HG03025 (cell line): ENCODE measurements around the gene PLXNA4.

Experiments
- ATAC-seq: cut with Tn5 transposase; IDR thresholded peaks from one replicate; pipeline ENCODE4 v1.9.1; 2021; ENCODE audit warnings: mild to moderate bottlenecking, moderate library complexity; ENCODE audit not compliant: unreplicated experiment, low FRiP score

The PLXNA4 gene

GRCh38 chr7:132590162-132590561 is 13.9 kb upstream of the PLXNA4 start:
- ATAC-seq: no peak

DNA sequence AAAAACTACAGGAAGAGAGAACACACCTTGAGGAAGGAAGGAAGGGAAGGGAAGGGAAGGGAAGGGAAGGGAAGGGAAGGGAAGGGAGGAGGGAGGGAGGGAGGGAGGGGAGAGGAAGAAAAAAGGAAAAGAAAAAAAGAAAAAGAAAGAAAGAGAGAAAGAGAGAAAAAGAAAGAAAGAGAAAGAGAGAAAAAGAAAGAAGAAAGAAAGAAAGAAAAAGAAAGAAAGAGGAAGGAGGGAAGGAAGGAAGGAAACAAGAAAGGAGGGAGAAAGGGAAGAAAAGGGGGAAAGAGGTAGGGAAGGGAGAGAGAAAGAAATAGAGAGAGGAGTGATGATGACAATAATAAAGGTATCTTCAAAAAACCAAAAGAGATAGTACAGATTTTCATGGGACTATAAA is 12.3 kb upstream of the PLXNA4 start:
- no peak for ATAC-seq

DNA sequence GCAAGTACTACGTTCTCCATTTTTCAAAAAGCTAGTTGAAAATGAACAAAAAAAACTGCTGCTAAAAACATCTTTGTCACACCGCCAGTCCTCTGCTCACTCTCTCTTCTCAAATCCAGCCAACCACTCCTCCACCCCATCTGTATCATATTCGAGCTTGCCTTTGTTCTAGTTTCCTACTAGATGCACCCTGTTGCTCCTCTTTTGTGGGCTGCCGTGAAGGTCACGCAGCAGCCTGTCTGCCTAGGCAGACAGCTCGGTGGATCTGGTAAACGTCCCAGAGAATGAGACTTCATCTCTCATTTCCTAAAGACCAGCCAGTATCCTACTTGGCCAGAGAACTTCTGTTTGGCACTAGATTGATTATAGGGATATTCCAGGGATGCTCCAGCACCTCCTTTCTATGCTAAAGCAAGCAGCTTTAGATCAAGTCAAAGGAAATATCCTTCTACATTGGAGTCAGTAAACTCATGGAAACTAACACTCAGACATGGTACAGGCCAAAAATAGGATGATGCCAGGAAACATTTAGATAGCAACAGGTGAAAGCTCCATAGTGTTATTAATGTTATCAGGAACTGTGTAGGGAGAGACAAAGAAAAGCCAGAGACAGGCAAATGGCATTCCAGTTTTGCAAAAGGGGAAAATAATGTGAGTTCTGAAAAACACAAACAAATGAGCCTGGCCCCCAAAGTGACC is 8.7 kb upstream of the PLXNA4 start:
- ATAC-seq: no peak

DNA sequence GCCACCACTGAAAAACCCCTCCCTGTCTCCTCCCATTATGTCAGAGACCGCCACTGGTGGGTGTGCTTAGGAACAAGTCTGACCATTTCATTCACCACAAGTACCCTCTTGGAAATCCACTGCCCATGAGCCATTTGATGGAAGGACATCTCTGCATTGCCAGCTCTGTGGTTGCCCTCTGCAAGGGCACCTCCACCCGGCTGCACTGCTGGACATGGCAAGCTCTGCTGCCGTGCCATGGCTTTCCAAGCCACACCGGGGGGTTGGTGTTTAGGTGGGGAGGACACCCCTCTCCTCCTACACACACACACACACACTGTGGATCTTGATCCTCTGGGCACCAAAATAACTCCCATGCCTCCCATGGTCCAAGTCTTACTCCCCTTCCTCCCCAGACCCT is 5.2 kb upstream of the PLXNA4 start:
- ATAC-seq: no peak

GRCh38 chr7:132580717-132581285 is 4.5 kb upstream of the PLXNA4 start:
- peak; percentile 49 for ATAC-seq

GRCh38 chr7:132580277-132580676 is 4.0 kb upstream of the PLXNA4 start:
- ATAC-seq: no peak

- ATAC-seq: no peak
These were observed 3.1 kb upstream of the PLXNA4 start for GRCh38 chr7:132579260-132579899.

GRCh38 chr7:132578826-132579225 is 2.6 kb upstream of the PLXNA4 start:
- no peak for ATAC-seq

DNA sequence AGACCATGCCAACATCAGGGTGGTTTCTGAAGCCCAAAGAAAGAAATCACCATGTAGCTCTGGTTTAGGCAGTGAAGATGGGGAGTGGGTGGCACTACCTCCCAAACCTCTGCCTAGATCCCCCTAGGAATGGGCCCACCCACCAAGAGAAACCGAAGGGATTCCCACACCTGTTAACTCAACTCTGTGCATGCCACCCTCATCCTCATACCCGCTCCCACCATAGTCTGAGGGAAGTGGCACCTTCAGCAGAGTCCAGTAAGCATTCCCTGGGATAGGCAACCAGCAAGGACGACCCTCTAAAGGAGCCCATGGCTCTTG is 1.7 kb upstream of the PLXNA4 start:
- ATAC-seq: no peak

- ATAC-seq: no peak
These were observed 1.2 kb upstream of the PLXNA4 start for GRCh38 chr7:132577206-132578049.

DNA sequence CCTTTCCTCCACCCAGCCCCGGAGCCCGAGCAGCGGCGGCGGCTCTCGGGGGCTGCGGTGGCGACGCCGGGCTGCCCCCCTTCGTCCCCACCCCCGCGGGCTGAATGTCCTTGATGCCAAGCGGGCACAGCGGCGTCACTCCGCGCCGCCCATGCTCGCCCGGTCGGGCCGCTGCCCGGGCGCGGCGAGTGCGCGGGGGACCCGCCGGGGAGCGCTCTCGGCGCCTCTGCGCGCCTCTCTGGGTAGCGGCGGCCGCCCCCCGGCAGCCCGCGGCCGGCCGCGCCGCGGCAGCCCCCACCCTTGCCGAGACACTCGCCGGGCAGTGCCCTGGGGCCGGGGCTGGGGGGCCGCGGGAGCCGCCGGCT is 433 bp upstream of the PLXNA4 start:
- no peak for ATAC-seq

GRCh38 chr7:132575419-132575981 is 770 bp downstream of the PLXNA4 start:
- no peak for ATAC-seq

DNA sequence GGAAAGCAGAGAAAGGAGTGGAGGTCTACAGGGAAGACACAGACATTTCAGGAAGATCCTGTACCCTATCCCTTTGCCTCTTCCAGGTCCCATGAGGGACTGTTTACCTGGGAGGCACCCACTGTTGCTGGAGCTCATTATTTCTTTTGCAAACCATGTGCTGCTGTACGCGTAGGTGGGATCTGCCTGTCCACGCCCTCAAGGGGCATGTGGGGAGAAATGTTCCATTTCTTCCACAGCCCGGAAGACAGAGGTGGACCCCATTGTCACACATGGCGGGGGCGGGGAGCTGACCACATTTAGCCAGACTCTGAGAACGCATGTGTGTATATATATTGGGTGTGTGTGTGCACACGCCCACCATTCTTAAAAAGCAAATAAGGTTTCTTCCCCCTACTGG is 2.0 kb downstream of the PLXNA4 start:
- no peak for ATAC-seq

DNA sequence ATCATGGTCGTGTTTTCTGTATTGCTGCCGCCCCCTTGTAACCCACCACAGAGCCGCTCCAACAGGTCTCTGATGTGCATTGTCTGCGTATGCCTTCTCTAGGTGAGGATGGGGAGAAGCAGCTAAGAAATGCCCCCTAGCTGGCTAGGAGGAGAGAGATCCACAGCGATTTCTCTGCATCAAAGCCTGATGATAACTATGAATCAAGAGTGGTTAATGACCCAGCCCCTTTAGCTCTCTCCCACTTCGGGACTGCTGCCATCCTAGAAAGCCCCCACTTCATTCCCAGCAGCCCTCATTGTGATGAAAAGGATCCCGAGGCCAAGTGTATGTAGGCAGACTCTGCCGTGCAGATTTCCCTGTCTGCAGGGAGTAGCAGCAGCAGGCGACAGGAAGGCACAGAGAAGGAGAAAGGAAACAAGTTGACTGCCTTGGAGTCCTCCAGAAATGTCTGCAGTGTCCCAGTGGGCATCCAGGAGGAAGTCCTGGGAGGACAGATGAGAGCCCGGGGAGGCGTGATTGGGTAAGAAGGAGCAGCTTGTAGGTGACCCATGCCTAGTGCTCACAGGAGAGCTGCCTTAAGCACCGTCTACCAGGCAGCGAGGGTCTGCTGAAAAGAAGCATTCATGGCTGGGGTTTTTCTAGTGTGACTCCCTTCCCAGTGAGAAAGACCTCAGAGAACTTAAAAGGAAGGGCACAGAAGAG is 2.9 kb downstream of the PLXNA4 start:
- ATAC-seq: no peak

GRCh38 chr7:132572526-132572925 is 3.7 kb downstream of the PLXNA4 start:
- no peak for ATAC-seq

DNA sequence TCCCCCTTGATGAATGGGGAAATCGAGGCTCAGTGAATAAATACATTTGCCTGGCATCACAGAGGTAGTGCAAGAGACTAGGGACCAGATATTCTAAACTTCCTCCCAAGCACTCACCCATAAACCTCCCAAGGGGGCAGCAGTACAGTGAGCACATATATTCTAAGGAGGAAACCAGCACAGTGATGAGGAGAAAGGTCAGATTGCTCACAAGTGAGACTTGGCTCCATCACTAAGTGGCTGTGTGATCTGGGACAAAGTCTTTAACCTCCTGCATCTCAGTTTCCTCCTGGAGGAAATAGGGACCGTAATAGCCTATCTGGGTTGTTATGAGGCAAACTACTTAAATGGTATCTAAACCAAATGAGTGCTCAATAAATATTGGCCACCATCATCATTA is 4.3 kb downstream of the PLXNA4 start:
- no peak for ATAC-seq

- no peak for ATAC-seq
These were observed 6.2 kb downstream of the PLXNA4 start for GRCh38 chr7:132569884-132570614.

DNA sequence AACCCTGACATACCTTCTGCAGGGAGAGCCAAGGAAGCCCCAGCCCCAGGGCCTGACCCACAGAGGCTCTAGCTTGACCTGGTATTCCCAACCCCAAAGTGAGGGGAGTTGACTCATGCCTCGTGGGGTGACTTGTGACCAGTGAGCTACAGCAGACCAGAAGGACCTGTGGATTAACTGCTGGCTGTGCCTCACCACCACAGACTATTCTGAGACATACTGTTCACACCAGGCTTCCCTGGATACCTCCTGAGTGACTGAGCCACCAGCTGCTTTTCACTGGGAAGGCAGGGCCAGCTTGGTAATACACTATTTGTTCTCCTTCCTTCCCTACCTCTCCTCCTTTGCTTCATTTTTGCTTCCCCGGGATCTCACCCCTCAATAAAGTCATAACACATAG is 7.3 kb downstream of the PLXNA4 start:
- no peak for ATAC-seq

GRCh38 chr7:132565885-132566284 is 10.4 kb downstream of the PLXNA4 start:
- ATAC-seq: no peak

DNA sequence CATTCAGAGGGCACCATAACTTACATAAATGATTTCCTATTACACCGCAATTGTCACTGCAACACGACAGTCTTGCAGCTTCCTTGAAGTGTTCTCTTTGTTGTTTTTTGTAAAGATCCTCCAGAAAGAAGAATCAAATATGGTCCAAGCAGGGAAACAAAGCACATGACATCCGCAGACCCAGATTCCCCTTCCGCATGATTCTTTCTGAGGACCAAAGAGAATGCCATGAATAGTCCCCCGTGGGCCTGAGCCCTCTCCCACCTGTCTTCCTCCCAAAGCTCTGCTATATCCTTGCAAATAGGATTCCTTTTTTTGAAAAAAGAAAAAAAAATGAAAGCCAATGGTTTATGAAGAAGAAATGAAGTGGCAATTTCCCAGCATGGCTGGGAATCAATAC is 10.8 kb downstream of the PLXNA4 start:
- ATAC-seq: no peak
